ENCODE measurements around the gene C1R.

Gene C1R

DNA sequence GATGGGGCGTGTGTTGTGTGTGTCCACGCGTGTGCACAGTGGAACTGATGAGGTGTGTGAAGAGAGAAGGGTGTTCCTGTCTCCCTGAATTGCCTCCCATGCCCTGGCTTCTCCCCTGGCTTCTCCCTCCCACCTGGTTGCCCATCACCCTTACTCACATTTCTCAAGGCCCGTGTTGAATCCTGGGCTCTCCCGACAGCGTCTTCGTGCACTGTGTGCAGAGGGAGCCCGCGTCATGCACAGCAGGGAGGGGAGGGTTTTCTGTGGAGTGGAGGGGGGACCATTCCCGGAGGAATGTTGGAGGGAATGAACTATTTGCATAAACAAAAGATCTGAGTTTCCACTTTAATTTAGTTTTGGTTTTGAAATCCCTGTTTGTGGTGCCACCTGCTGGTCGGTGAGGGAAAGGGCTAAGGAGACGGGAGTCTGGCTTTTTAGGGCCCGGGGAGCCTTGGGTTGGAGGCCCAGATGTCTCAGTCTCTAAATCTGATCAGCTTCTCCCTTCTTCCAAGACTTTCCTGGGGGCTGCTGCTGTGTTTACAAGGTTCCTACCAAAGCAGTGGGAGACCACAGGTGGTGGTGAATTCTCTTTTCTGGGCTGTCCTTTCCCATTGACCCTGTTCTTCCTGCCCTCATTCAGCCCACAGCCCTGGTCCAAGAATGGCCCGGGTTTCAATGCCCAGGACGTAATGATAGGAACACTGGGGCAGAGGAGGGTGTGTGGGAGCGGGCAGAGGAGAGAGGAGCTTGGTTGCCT is at the start of gene C1R:
Gene C1R, minus strand, starts transcription at position 217 of the 757 bp plus-strand sequence. Its CDS starts 57 bp downstream, at position 160.
- DNase-seq: peak; percentile 70

DNA sequence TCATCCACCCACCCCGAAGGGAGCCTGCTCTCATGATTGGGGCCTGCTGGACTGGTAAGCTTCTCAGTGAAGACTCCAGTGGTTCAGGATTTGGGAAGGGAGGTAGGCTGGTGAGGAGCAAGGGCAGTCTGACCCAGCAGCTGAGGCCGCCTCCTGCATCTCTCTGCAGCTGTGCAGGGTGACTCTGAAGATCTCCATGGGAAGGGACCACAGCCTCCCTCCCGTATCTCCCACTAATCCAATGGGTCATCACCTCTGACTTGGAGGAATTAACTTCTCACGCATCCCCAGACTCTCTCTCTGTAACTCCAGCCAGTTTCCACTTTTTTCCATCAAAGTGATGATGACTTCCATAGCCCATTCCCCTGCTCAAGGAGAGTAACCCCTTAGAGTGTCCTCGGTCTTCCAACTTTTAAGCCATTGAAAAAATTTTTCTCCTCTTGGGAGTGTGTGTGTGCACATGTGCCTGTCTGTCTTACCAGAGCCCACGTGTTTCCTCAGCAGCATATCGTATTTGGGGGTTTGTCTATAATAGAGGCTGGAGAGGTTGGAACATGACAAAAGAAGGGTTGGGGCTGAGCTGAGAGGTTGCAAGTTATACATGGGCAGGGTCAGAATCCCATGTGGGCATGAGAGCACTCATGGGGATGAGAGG is 49.2 kb upstream of the C1R start:
- no peak for DNase-seq

DNA sequence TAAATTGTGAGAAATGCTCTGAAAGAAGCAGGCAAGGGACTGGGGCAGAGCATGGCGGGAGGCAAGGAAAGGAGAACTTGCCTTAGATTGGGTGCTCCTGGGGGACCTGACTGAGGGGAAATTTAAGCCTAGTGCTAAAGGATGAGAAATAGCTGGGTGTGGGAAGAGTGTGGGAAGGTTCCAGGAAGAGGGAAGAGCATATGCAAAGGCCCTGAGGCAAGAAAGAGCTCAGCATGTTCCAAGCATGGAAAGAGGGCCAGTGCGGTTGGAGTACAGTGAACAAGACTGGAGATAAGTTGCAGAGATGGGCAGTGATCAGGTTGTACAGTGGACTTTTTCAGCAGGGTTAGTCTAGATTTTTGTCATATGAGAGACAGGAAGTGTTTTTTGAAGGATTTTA is 47.0 kb upstream of the C1R start:
- no peak for DNase-seq

DNA sequence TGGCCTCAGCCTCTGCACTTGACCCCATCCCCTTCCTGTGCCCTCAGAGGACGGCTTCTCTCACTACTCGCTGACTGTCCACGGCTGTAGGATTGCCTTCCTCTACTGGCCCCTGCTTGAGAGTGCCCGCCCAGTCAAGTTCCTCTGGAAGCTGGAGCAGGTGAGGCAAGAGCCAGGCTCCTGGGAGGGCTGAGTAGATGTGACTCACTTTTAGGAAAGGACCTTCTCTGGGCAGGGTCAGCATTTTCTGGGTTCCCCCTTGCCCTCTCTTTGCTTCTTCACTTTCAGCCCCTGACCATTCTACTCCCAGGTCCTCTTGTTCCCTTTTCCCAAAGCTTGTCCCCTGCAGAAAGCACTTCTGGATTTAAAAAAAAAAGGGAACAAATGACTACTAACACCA is 45.7 kb upstream of the C1R start:
- no peak for DNase-seq

DNA sequence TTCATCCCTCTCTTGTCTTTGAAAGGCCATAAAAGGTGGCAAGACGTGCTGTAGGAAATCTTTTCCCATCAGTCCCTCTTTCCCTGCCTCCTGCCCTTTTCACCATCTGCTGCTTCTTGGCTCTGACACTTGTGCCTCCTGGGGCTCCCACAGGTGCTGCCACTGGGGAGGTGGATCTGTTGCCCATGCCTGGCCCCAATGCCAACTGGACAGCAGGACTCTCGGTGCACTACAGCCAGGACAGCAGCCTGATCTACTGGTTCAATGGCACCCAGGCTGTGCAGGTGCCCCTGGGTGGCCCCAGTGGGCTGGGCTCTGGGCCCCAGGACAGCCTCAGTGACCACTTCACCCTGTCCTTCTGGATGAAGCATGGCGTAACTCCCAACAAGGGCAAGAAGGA is 44.4 kb upstream of the C1R start:
- no peak for DNase-seq

GRCh38 chr12:7136071-7136470 is 43.8 kb upstream of the C1R start:
- no peak for DNase-seq

GRCh38 chr12:7134396-7135166 is 42.3 kb upstream of the C1R start:
- DNase-seq: no peak

DNA sequence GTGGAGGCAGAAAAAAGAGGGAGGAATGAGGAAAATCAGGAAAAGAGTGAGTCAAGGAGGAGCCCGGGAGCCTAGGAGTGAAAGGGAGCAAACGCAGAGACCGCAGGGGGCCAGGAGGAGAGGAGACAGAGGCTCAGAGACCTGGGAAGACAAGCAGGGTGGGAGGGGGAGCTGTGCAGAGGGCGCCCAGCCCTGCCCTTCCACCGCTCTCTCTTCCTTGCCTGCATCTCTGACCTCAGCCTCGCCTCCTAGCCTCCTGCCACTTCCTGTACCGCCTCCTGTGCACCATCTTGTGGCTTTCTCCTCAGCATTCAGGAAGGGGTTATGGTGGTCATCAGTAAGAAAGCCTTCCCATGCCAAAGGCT is 39.2 kb upstream of the C1R start:
- DNase-seq: no peak

DNA sequence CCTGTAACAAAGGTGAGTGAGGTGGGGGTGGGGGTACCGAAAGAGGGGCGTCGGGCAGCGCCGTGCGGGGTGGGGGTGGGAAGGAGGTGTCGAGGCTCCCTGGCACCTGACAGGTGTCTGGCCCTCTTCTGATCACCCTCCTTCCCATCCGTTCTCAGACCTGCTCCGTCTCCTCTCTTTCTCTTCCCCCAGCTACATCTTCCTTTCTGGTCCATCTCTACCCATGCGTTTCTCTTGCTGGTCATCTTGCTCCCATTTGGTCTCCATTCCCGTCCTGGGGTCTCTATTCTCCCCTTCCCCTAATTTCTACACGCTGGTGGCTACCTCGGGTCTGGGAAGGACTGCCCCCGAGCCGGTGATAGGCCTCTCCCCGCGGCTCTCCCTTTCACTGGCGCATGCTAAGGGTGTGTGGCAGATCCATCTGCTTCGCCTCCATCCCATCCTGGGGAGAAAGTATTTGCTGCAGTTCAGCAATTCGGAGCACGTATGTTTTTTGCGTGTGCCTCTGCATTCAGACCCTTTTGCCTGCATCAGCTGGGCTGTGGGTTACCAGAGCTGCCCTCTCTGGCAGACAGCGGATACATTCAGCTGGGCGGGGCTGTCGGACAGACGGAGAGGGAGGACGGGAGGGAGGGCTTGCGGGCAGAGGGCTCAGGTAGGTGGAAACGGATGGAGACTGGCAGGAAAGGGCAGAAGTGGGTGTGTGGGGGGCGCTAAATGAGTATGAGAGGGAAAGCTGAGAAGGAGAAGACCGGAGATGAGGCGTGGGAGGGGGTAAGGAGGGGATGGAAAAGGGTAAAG is 38.7 kb upstream of the C1R start:
- peak; percentile 76 for DNase-seq

- DNase-seq: peak; percentile 69
Observed at GRCh38 chr12:7129872-7130691, 37.8 kb upstream of the C1R start, which contains the start of gene CLSTN3. CLSTN3 (plus strand) TSS chr12:7130371; CDS start chr12:7130649, 278 bp downstream.

GRCh38 chr12:7129287-7129871 is 37.1 kb upstream of the C1R start:
- DNase-seq: no peak

GRCh38 chr12:7128681-7129286 is 36.5 kb upstream of the C1R start, which contains the start of gene RBP5:
RBP5 (minus strand) TSS chr12:7128889; CDS start chr12:7128775, 114 bp downstream.
- DNase-seq: no peak

DNA sequence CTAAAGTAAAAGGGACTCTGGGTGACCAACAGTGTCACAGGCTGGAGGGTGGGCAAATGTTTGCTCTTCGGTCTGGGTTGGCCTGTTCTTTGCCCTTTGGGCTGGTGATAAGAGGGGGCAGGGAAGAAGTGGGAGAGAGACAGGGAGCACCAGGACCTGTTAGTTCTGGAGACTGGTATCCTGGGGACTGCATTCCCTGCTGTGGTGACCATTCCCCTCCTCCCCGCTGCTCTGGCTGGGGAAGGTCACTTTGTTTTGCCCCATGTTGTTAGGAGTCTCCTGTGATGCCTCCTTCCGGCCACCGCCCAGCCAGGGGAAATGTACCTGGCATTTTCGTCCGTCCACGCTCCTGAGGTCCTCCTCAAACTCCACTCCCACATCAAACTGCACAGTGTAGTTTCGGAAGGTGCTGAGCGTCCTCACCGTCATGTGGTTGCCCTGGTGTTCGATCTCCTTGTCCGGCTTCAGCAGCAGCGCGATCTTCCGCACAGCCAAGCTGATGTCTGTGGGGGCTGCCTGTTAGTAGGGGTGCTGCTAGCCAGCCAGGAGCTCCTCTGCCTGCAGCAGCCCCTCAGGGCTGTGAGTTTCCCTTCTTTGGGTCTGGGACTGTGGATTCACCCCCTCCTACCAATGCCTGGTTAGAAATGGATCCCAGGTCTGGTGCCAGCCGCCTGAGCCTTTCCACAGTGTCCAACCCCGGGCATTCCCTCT is 35.8 kb upstream of the C1R start:
- no peak for DNase-seq

DNA sequence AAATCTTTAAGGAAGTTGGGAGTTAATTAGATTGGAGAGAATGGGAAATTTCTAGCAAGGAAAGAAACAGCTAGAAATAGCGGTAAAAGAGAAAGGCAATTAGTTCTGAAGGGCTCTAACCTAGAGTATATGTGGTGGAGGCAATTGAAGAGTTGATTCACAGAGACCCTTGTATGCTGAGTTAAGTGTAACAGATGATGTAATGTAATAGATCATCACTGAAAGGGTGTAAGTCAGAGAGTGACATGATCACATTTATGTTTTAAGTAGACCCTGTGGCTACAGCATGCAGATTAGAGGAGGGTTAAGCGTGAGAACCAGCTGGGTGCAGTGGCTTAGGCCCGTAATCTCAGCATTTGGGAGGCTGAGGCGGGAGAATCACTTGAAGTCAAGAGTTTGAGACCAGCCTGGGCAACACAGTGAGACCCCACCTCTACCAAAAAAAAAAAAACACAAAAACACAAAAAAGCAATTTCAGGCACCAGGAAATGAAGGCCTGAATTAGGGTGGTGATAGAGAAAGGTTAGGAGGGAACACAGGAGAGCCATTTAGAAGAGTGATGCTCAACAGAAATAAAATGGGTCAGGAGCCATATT is 33.5 kb upstream of the C1R start:
- DNase-seq: no peak

DNA sequence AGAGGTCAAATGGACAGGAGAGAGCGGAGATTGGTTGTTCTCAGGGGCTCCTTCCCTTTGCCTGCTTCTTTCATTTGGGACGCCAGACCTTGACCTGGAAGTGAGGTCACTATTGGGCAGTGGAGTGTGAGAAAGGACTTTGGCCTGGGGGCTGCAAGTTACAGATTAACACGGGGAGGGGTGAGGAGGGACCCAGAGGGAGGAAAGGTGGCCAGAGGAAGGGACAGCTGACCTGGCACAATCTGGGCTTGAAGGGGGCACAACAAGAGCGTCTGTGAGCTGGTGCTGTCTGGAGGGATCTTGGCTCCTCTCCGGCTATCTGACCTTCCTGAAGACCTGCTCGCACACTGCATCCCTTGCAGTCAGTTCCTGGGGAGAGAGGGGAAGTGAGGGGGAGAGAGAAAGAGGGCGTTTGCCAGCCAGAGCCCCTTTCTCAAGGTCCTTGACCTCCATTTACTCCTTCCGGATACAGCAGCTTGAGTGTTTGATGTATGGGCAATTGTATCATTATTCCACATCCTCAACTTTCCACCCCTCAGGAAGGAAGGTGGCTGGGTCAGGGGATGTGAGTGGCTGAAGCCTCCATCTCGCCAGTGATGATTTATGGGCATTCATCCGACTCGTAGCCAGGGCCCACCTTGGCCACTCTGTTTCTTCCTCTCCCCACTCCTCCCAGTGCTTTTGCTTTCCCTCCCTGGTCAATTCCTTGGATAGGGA is 31.7 kb upstream of the C1R start:
- no peak for DNase-seq

GRCh38 chr12:7122811-7123769 is 30.8 kb upstream of the C1R start:
- DNase-seq: no peak

DNA sequence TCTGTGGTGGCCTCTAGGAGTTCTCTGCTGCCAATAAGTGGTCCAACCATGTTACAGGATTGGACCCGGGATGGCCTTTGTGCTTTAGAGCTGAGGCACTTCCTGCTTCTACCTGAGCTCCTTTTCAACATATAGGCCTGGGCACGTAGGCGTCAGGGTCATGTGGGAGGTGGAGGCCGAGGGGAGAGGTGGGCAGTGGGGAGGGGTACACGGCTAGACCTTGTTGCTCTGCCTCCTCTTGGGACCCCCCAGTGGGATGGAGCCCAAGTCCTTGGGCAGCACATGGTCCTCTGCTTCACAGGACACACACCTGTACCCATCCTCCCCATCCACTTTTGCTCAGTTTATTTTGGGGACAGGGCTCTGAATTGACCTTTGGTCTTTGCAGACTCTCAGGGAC is 29.1 kb upstream of the C1R start:
- DNase-seq: no peak

DNA sequence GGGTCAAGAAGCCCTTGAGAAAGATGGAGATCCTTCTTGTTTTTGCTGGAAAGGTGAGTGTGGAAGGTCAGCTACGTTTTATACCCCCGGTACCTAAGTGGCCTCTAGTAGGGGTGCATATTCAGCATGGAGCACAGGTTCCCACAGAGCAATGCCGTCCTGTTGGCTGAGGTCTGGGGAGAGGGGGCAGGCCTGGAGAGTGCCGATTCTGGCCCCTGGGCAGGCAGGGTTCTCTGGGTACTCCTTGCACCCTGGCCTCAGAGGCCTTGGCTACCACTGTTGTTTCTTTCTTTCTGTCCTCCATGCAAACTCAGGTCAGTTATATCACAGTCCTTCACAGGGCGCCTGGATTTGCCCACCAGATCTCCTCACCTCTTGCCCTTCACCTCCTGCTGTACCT is 27.9 kb upstream of the C1R start:
- no peak for DNase-seq

Data from NCI-H226 (cell line).